Keratinocyte (primary cell): ENCODE results near the gene OGG1. TPM values are rescaled to one million over a fixed set of nuclear protein-coding genes. Genes with fewer than 3 reads are reported as not detected.

ENCODE experiments used
- DNase-seq: peaks from one replicate; pipeline ENCODE4 v3.0.0-alpha.2; 2011; ENCODE audit warnings: low read depth, missing footprints, low spot score
- FAIRE-seq: peaks from 2 replicates; lab custom pipeline; 2011; peaks lifted over from hg19 to GRCh38; lab: Jason Lieb, UNC
- H2AFZ ChIP-seq: 2 replicates; pipeline ENCODE4 v1.6.0; 2012; ENCODE audit warnings: low read length, control low read depth, inconsistent platforms; ENCODE audit not compliant: control insufficient read depth
- H3K27ac ChIP-seq: 2 replicates; pipeline ENCODE4 v1.5.1; 2011; ENCODE audit warnings: low read length; ENCODE audit not compliant: control insufficient read depth, insufficient read depth
- H3K27me3 ChIP-seq: 3 replicates; pipeline ENCODE4 v1.6.0; 2011; ENCODE audit warnings: low read length; ENCODE audit not compliant: control insufficient read depth, insufficient read depth; ENCODE audit errors: extremely low read depth
- H3K36me3 ChIP-seq, 2 experiments: 2 replicates in 1 of 2; 3 replicates in 1 of 2; pipeline ENCODE4 v1.5.1; 2011; ENCODE audit warnings: low read length in 2 of 2, mild to moderate bottlenecking in 1 of 2; ENCODE audit not compliant: control insufficient read depth in 2 of 2, insufficient read depth in 2 of 2; ENCODE audit errors: extremely low read depth in 1 of 2
- H3K4me1 ChIP-seq: 3 replicates; pipeline ENCODE4 v1.5.1; 2011; ENCODE audit warnings: low read length; ENCODE audit not compliant: control insufficient read depth, insufficient read depth; ENCODE audit errors: extremely low read depth
- H3K4me2 ChIP-seq: 3 replicates; pipeline ENCODE4 v1.6.0; 2011; ENCODE audit warnings: low read depth, low read length; ENCODE audit not compliant: control insufficient read depth, insufficient read depth; ENCODE audit errors: extremely low read depth
- H3K4me3 ChIP-seq, 3 experiments: fragments of 200-600 bp in 1 of 3; sonication (generic) in 1 of 3; 2 replicates in 2 of 3; 3 replicates in 1 of 3; pipeline ENCODE4 v1.5.1; 2011 to 2016; ENCODE audit warnings: low read length in 3 of 3, mild to moderate bottlenecking in 3 of 3, control low read depth in 2 of 3, inconsistent platforms in 1 of 3, low read depth in 1 of 3, mixed read lengths in 1 of 3, mixed run types in 1 of 3, moderate library complexity in 1 of 3; ENCODE audit not compliant: control insufficient read depth in 2 of 3, insufficient read depth in 2 of 3; ENCODE audit errors: extremely low read depth in 1 of 3
- H3K79me2 ChIP-seq: 2 replicates; pipeline ENCODE4 v1.6.0; 2012; ENCODE audit warnings: low read length; ENCODE audit not compliant: control insufficient read depth, insufficient read depth
- H3K9ac ChIP-seq: 3 replicates; pipeline ENCODE4 v1.6.0; 2011; ENCODE audit warnings: low read length; ENCODE audit not compliant: control insufficient read depth, insufficient read depth; ENCODE audit errors: extremely low read depth
- H3K9me1 ChIP-seq: 3 replicates; pipeline ENCODE4 v1.6.0; 2011; ENCODE audit warnings: low read length; ENCODE audit not compliant: control insufficient read depth, insufficient read depth; ENCODE audit errors: extremely low read depth
- H3K9me3 ChIP-seq: 2 replicates; pipeline ENCODE4 v1.5.1; 2012; ENCODE audit warnings: low read depth, low read length; ENCODE audit not compliant: control insufficient read depth
- H4K20me1 ChIP-seq: 3 replicates; pipeline ENCODE4 v1.6.0; 2011; ENCODE audit warnings: low read length; ENCODE audit not compliant: control insufficient read depth, insufficient read depth; ENCODE audit errors: extremely low read depth
- EZH2 ChIP-seq: IDR thresholded peaks from one replicate; pipeline ENCODE4 v1.6.1; 2012; ENCODE audit warnings: inconsistent platforms, mild to moderate bottlenecking, low read length, moderate library complexity
- dilution Hi-C: fragments of 300-500 bp; cut with MboI; formaldehyde crosslinking; loops from one replicate; pipeline ENCODE4 v1.7.0; 2020; ENCODE audit warnings: low sequenced_read_pairs; ENCODE audit not compliant: extremely low pct_ligation_motif_present
- polyA plus RNA-seq, 5 experiments: library from polyadenylated mRNA; depleted of rRNA in 3 of 5; stranded (reverse) in 3 of 5; stranded (forward) in 1 of 5; unstranded in 1 of 5; fragments of >200 nt; gene quantifications; 1 replicate in 1 of 5; 2 replicates in 3 of 5; 3 replicates in 1 of 5; pipeline versions ENCODE4 v1.2.1 to v1.2.3, GENCODE V29; 2011 to 2012; ENCODE audit warnings: missing spikeins in 2 of 5, low read depth in 1 of 5, low replicate concordance in 1 of 5
- TF ChIP-seq, protein P1 (sequence below), 3 experiments: IDR thresholded peaks in 1 of 3; conservative IDR thresholded peaks in 1 of 3; optimal IDR thresholded peaks in 1 of 3; 2 replicates in 2 of 3; 3 replicates in 1 of 3; pipeline versions ENCODE3 to v1.5.1; 2011; ENCODE audit warnings: low read length in 3 of 3, mild to moderate bottlenecking in 3 of 3, moderate library complexity in 2 of 3, control low read depth in 1 of 3, inconsistent platforms in 1 of 3; ENCODE audit not compliant: insufficient read depth in 2 of 3; ENCODE audit errors: extremely low read depth in 1 of 3

The OGG1 gene
- polyA plus RNA-seq, 1 donor (not counting 4 experiments of a cell fraction or from before 2014, with no cell fraction given), result 17.5 TPM

GRCh38 chr3:9718118-9718517 lies 31.6 kb upstream of the OGG1 start:
- no peaks in the 10 kb centered on the region for H3K9me1 ChIP-seq
- peaks cover 3% of the 10 kb centered on the region for H3K4me1 ChIP-seq
- H3K4me3 ChIP-seq, result no peak overlapping the region
- no peaks in the 10 kb centered on the region for H3K9me3 ChIP-seq
- H3K9ac ChIP-seq, result no peak overlapping the region
- no peak overlapping the region for H3K4me2 ChIP-seq
- no peak overlapping the region for H2AFZ ChIP-seq
- H3K36me3 ChIP-seq, result no peaks in the 10 kb centered on the region
- H3K79me2 ChIP-seq, result no peaks in the 10 kb centered on the region
- DNase-seq (no peak), FAIRE-seq (no peak)
- TF ChIP-seq, protein P1, sequence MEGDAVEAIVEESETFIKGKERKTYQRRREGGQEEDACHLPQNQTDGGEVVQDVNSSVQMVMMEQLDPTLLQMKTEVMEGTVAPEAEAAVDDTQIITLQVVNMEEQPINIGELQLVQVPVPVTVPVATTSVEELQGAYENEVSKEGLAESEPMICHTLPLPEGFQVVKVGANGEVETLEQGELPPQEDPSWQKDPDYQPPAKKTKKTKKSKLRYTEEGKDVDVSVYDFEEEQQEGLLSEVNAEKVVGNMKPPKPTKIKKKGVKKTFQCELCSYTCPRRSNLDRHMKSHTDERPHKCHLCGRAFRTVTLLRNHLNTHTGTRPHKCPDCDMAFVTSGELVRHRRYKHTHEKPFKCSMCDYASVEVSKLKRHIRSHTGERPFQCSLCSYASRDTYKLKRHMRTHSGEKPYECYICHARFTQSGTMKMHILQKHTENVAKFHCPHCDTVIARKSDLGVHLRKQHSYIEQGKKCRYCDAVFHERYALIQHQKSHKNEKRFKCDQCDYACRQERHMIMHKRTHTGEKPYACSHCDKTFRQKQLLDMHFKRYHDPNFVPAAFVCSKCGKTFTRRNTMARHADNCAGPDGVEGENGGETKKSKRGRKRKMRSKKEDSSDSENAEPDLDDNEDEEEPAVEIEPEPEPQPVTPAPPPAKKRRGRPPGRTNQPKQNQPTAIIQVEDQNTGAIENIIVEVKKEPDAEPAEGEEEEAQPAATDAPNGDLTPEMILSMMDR (optimal IDR thresholded peaks at IDR 0.05 in 1 of 3, IDR thresholded peaks at IDR 0.05 in 1 of 3, conservative IDR thresholded peaks at IDR 0.05 in 1 of 3; ENCODE audit: extremely low read depth in 1 of 3, insufficient read depth in 2 of 3, low read length in 3 of 3), result no peak
- TF ChIP-seq EZH2, result no peak
- H4K20me1 ChIP-seq, result no peaks in the 10 kb centered on the region
- H3K27me3 ChIP-seq, result no peaks in the 10 kb centered on the region
- dilution Hi-C loops, result no loop called here
- H3K27ac ChIP-seq, result no peak overlapping the region

GRCh38 chr3:9721015-9721699 lies 28.6 kb upstream of the OGG1 start:
- no peaks in the 10 kb centered on the region for H4K20me1 ChIP-seq
- no peaks in the 10 kb centered on the region for H3K9me1 ChIP-seq
- H3K9ac ChIP-seq, result no peak overlapping the region
- TF ChIP-seq, protein P1 (optimal IDR thresholded peaks at IDR 0.05 in 1 of 3, IDR thresholded peaks at IDR 0.05 in 1 of 3, conservative IDR thresholded peaks at IDR 0.05 in 1 of 3; ENCODE audit: extremely low read depth in 1 of 3, insufficient read depth in 2 of 3, low read length in 3 of 3), result no peak
- FAIRE-seq (no peak), DNase-seq (no peak)
- no peak overlapping the region for H3K27ac ChIP-seq
- H3K36me3 ChIP-seq, result no peaks in the 10 kb centered on the region
- peaks cover under 1% of the 10 kb centered on the region for H3K4me1 ChIP-seq
- no peaks in the 10 kb centered on the region for H3K79me2 ChIP-seq
- H3K27me3 ChIP-seq, result no peaks in the 10 kb centered on the region
- no peak overlapping the region for H2AFZ ChIP-seq
- H3K4me2 ChIP-seq, result no peak overlapping the region
- H3K4me3 ChIP-seq, result no peak overlapping the region
- dilution Hi-C loops, result no loop called here
- H3K9me3 ChIP-seq, result no peaks in the 10 kb centered on the region
